HepG2 (cell line): ENCODE data around the gene EGF. TPM values are rescaled to one million over a fixed set of nuclear protein-coding genes. Genes with fewer than 3 reads are reported as not detected.

Source experiments
- ATAC-seq: fragments of 200-7000 bp; cut with Tn5 transposase; 3 replicates; pipeline ENCODE4 v1.9.1; 2020; ENCODE audit warnings: mild to moderate bottlenecking, moderate library complexity
- BruUV-seq: library from RNA; stranded (reverse); fragments of 400-500 nt; replicated peaks from 2 replicates; lab custom pipeline; 2021; lab: Mats Ljungman, UMichigan
- CTCF ChIA-PET: fragments of 300-600 bp; formaldehyde crosslinking; extraction: SDS; loops from one replicate; lab custom pipeline; 2021; ENCODE audit warnings: low total read pairs, inconsistent platforms, low intra/inter-chr PET ratio; lab: Yijun Ruan, JAX
- POLR2A ChIA-PET: fragments of 350-600 bp; sonication (Branson Sonifier 250); formaldehyde crosslinking; loops from one replicate; lab custom pipeline; 2020; ENCODE audit warnings: antibody characterized with exemption, inconsistent platforms; lab: Yijun Ruan, JAX
- DNase-seq: peaks from one replicate; pipeline ENCODE4 v3.0.0-alpha.2; 2015; ENCODE audit warnings: low spot score
- FAIRE-seq: peaks from 3 replicates; lab custom pipeline; 2011; peaks lifted over from hg19 to GRCh38; lab: Jason Lieb, UNC
- H2AFZ ChIP-seq: one replicate; pipeline ENCODE4 v1.6.1; 2011; ENCODE audit warnings: low read length, inconsistent platforms
- H3K27ac ChIP-seq: fragments of 300-600 bp; 3 replicates; pipeline ENCODE4 v1.8.0; 2011; ENCODE audit warnings: mixed run types, mild to moderate bottlenecking, mixed read lengths, low read length, inconsistent platforms; ENCODE audit not compliant: insufficient read depth; ENCODE audit errors: extremely low read length
- H3K27me3 ChIP-seq, 2 experiments: fragments of 200-600 bp in 1 of 2; 2 replicates in 1 of 2; 3 replicates in 1 of 2; pipeline versions ENCODE4 v1.6.0 to v1.8.0; 2011; ENCODE audit warnings: low read length in 2 of 2, mild to moderate bottlenecking in 2 of 2, moderate library complexity in 2 of 2, inconsistent platforms in 1 of 2; ENCODE audit not compliant: insufficient read depth in 2 of 2, control insufficient read depth in 1 of 2
- H3K36me3 ChIP-seq, 2 experiments: fragments of 200-600 bp in 1 of 2; replicated peaks in 1 of 2; 2 replicates in 1 of 2; 3 replicates in 1 of 2; pipeline versions ENCODE4 v1.5.1 to v1.8.0; 2011; ENCODE audit warnings: low read length in 2 of 2, inconsistent platforms in 1 of 2; ENCODE audit not compliant: insufficient read depth in 2 of 2, control insufficient read depth in 1 of 2
- H3K4me1 ChIP-seq: 2 replicates; pipeline ENCODE4 v1.5.1; 2012; ENCODE audit warnings: low read length, inconsistent platforms; ENCODE audit not compliant: insufficient read depth
- H3K4me2 ChIP-seq: 2 replicates; pipeline ENCODE4 v1.6.0; 2011; ENCODE audit warnings: low read depth, low read length, inconsistent platforms
- H3K4me3 ChIP-seq, 3 experiments: fragments of 200-600 bp in 1 of 3; sonication (generic), shearing (Covaris generic) in 1 of 3; replicated peaks in 1 of 3; 2 replicates each; pipeline ENCODE4 v1.5.1; 2011 to 2016; ENCODE audit warnings: low read length in 3 of 3, inconsistent platforms in 2 of 3, low read depth in 2 of 3, mild to moderate bottlenecking in 2 of 3, control low read depth in 1 of 3, mixed read lengths in 1 of 3; ENCODE audit not compliant: insufficient read depth in 1 of 3
- H3K79me2 ChIP-seq: one replicate; pipeline ENCODE4 v1.6.1; 2011; ENCODE audit warnings: low read length, inconsistent platforms; ENCODE audit not compliant: insufficient read depth
- H3K9ac ChIP-seq: 2 replicates; pipeline ENCODE4 v1.6.0; 2011; ENCODE audit warnings: mild to moderate bottlenecking, low read depth, low read length, inconsistent platforms; ENCODE audit not compliant: insufficient read depth
- H3K9me3 ChIP-seq: 2 replicates; pipeline ENCODE4 v1.5.1; 2012; ENCODE audit warnings: mild to moderate bottlenecking, low read length
- H4K20me1 ChIP-seq: 2 replicates; pipeline ENCODE4 v1.6.0; 2011; ENCODE audit warnings: inconsistent platforms, mild to moderate bottlenecking, low read length, moderate library complexity; ENCODE audit not compliant: insufficient read depth
- ARID5B ChIP-seq: IDR thresholded peaks from 2 replicates; pipeline ENCODE4 v1.4.0; 2020; ENCODE audit warnings: mild to moderate bottlenecking, missing genetic modification reagents
- FOXA3 ChIP-seq: IDR thresholded peaks from 2 replicates; pipeline ENCODE4 v1.6.1; 2016; ENCODE audit warnings: missing genetic modification reagents, missing compliant biosample characterization
- JUNB ChIP-seq: sonication (generic); formaldehyde crosslinking; IDR thresholded peaks from 2 replicates; pipeline ENCODE4 v1.8.0; 2022; ENCODE audit warnings: missing genetic modification reagents, mild to moderate bottlenecking, borderline replicate concordance
- MIXL1 ChIP-seq: IDR thresholded peaks from 2 replicates; pipeline ENCODE4 v1.6.1; 2016
- RAD21 ChIP-seq: fragments of 450-650 bp; formaldehyde crosslinking; IDR thresholded peaks from 2 replicates; pipeline ENCODE4 v1.5.0; 2020; ENCODE audit warnings: mild to moderate bottlenecking
- SMC3 ChIP-seq: IDR thresholded peaks from 2 replicates; pipeline ENCODE4 v1.6.1; 2011; ENCODE audit warnings: low read length, improper control_type of control experiment
- ZNF331 ChIP-seq: sonication (generic); formaldehyde crosslinking; IDR thresholded peaks from 2 replicates; pipeline ENCODE4 v1.4.0; 2020; ENCODE audit warnings: missing genetic modification reagents
- ZNF691 ChIP-seq: sonication (generic); formaldehyde crosslinking; IDR thresholded peaks from 2 replicates; pipeline ENCODE4 v1.4.0; 2020; ENCODE audit warnings: missing genetic modification reagents, low read depth, mild to moderate bottlenecking, borderline replicate concordance
- WGBS: methylation state at CpG from one replicate; pipeline ENCODE4 v1.1.6; 2017; ENCODE audit warnings: low lambda C conversion rate; 5-methylcytosine and 5-hydroxymethylcytosine counted together
- in situ Hi-C: cut with HindIII; loops from 2 replicates; pipeline ENCODE4 v1.10.0; 2017; ENCODE audit warnings: low pct_unique_long_range_greater_than_20kb; ENCODE audit not compliant: extremely low pct_ligation_motif_present
- intact Hi-C: fragments of 100-400 bp; cut with micrococcal nuclease; formaldehyde crosslinking; loops from one replicate; pipeline ENCODE4 v1.10.0; 2022; ENCODE audit not compliant: unreplicated experiment
- polyA plus RNA-seq, 8 experiments: library from polyadenylated mRNA; depleted of rRNA in 3 of 8; stranded (reverse) in 7 of 8; unstranded in 1 of 8; fragments of >200 nt; fragmentation: Illumina TruSeq in 4 of 8; extraction: Trizol in 4 of 8; gene quantifications; 2 replicates each; pipeline versions ENCODE4 v1.2.1 to v1.2.3, GENCODE V29; 2011 to 2016; ENCODE audit warnings: low read depth in 4 of 8, missing spikeins in 1 of 8, mixed read lengths in 1 of 8; ENCODE audit not compliant: insufficient read depth in 1 of 8
- total RNA-seq, 5 experiments: library from RNA; depleted of rRNA; stranded (reverse); fragments of >200 nt; fragmentation: Illumina TruSeq; extraction: Trizol; gene quantifications; 2 replicates each; pipeline ENCODE4 v1.2.3, GENCODE V29; 2016; ENCODE audit warnings: low read depth in 1 of 5
- TF ChIP-seq, protein P1 (sequence below): sonication (generic); formaldehyde crosslinking; IDR thresholded peaks from 2 replicates; pipeline ENCODE4 v1.5.0; 2020; ENCODE audit warnings: mild to moderate bottlenecking, missing genetic modification reagents, moderate library complexity

Gene EGF
- total and polyA plus RNA-seq, 2 of the 13 experiments (the other 11 are each of a cell fraction or from before 2014, with no cell fraction given): 0.07 to 0.08 TPM

GRCh38 chr4:110004556-110004955 lies 91.9 kb downstream of the EGF start (continued):
- no peak for TF ChIP-seq ARID5B (CRISPR knock-in tag)
- TF ChIP-seq, all 625 proteins: peak for 0

- FAIRE-seq (peak; percentile 78), ATAC-seq (peak; percentile 50), DNase-seq (peak; percentile 60)
- Histone ChIP-seq H3K36me3 (no peaks in the 10 kb centered on the region), H3K9me3 (no peaks in the 10 kb centered on the region), H3K4me2 (no peak overlapping the region), H3K27ac (no peak overlapping the region), H3K4me1 (peaks cover 29% of the 10 kb centered on the region), H3K9ac (no peak overlapping the region), H3K4me3 (no peak overlapping the region), H2AFZ (no peak overlapping the region), H4K20me1 (no peaks in the 10 kb centered on the region), H3K79me2 (no peaks in the 10 kb centered on the region), H3K27me3 (no peaks in the 10 kb centered on the region)
- in situ Hi-C loops (loop anchor here (5.0 to 25.0 kb wide), 3 partner anchors 309 to 1632 kb away; no protein-coding TSS in a partner anchor), intact Hi-C loops (loop anchor here (1.0 to 5.0 kb wide), 4 partner anchors 192 to 511 kb away; partner anchors contain the start of gene ELOVL6)
- no TSS peak for BruUV-seq
- CTCF ChIA-PET: interaction anchor here (0.5 to 3.8 kb wide), 5 partner anchors 206 to 554 kb away, joined by 4 to 49 read pairs (median 6); no protein-coding TSS in a partner anchor
- POLR2A ChIA-PET: no interaction called here
- WGBS: 0% methylated on average over 1 of the region's 1 CpG
- no peak for TF ChIP-seq ZNF691 (CRISPR knock-in tag)
- TF ChIP-seq FOXA3 (CRISPR knock-in tag): no peak
- peak; percentile 45; the same call in 1 of the 2 replicates for TF ChIP-seq RAD21 (CRISPR knock-in tag)
- TF ChIP-seq, protein P1, sequence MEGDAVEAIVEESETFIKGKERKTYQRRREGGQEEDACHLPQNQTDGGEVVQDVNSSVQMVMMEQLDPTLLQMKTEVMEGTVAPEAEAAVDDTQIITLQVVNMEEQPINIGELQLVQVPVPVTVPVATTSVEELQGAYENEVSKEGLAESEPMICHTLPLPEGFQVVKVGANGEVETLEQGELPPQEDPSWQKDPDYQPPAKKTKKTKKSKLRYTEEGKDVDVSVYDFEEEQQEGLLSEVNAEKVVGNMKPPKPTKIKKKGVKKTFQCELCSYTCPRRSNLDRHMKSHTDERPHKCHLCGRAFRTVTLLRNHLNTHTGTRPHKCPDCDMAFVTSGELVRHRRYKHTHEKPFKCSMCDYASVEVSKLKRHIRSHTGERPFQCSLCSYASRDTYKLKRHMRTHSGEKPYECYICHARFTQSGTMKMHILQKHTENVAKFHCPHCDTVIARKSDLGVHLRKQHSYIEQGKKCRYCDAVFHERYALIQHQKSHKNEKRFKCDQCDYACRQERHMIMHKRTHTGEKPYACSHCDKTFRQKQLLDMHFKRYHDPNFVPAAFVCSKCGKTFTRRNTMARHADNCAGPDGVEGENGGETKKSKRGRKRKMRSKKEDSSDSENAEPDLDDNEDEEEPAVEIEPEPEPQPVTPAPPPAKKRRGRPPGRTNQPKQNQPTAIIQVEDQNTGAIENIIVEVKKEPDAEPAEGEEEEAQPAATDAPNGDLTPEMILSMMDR (CRISPR knock-in tag): peak; percentile 77
- peak; percentile 64 for TF ChIP-seq SMC3
- no peak for TF ChIP-seq ZNF331
- TF ChIP-seq JUNB (CRISPR knock-in tag): no peak
- peak; percentile 71; the same call in 1 of the 2 replicates for TF ChIP-seq MIXL1 (CRISPR knock-in tag)
Observed at GRCh38 chr4:110005461-110006056, 92.9 kb downstream of the EGF start.
